GM12878 (cell line): ENCODE measurements around the gene PRKACG. TPM values are rescaled to one million over a fixed set of nuclear protein-coding genes. Genes with fewer than 3 reads are reported as not detected.

ENCODE experiments used
- BACH1 ChIP-seq: fragments of 450-650 bp; IDR thresholded peaks from 2 replicates; pipeline ENCODE4 v1.6.1; 2017; ENCODE audit warnings: mild to moderate bottlenecking, borderline replicate concordance
- CBFB ChIP-seq: IDR thresholded peaks from 2 replicates; pipeline ENCODE4 v1.6.1; 2016; ENCODE audit warnings: antibody characterized with exemption, low read depth
- CBX3 ChIP-seq: fragments of 200-600 bp; sonication (generic); IDR thresholded peaks from 2 replicates; pipeline ENCODE4 v1.6.1; 2016; ENCODE audit warnings: low read depth, borderline replicate concordance
- CREM ChIP-seq: IDR thresholded peaks from 2 replicates; pipeline ENCODE4 v1.6.1; 2014; ENCODE audit warnings: antibody characterized with exemption, low read depth
- E4F1 ChIP-seq: fragments of 450-650 bp; IDR thresholded peaks from 2 replicates; pipeline ENCODE4 v1.6.1; 2018; ENCODE audit warnings: borderline replicate concordance, mild to moderate bottlenecking; ENCODE audit not compliant: partially characterized antibody
- ESRRA ChIP-seq: IDR thresholded peaks from 2 replicates; pipeline ENCODE4 v1.6.1; 2012; ENCODE audit warnings: mild to moderate bottlenecking, low read length, improper control_type of control experiment
- FOS ChIP-seq: IDR thresholded peaks from 3 replicates; pipeline ENCODE4 v1.6.1; 2011; ENCODE audit warnings: borderline replicate concordance; ENCODE audit not compliant: insufficient read length; ENCODE audit errors: extremely low read depth
- FOXM1 ChIP-seq: IDR thresholded peaks from 2 replicates; pipeline ENCODE4 v1.6.1; 2012; ENCODE audit warnings: low read depth, mild to moderate bottlenecking, inconsistent platforms, low read length, moderate library complexity
- MTA2 ChIP-seq: fragments of 450-650 bp; IDR thresholded peaks from 2 replicates; pipeline ENCODE4 v1.6.1; 2016; ENCODE audit warnings: low read depth, mild to moderate bottlenecking, moderate library complexity
- POLR2A ChIP-seq: IDR thresholded peaks from 2 replicates; pipeline ENCODE4 v1.6.1; 2011; ENCODE audit warnings: low read depth, mild to moderate bottlenecking, low read length
- POLR2AphosphoS2 ChIP-seq: IDR thresholded peaks from 2 replicates; pipeline ENCODE4 v1.6.1; 2011; ENCODE audit warnings: low read depth, mild to moderate bottlenecking, low read length, improper control_type of control experiment, moderate library complexity
- RB1 ChIP-seq: fragments of 450-650 bp; formaldehyde crosslinking; IDR thresholded peaks from 2 replicates; pipeline ENCODE4 v1.6.1; 2017; ENCODE audit warnings: mild to moderate bottlenecking, borderline replicate concordance
- RFX5 ChIP-seq: IDR thresholded peaks from 2 replicates; pipeline ENCODE4 v1.6.1; 2011; ENCODE audit warnings: low read depth, low read length, improper control_type of control experiment
- SUZ12 ChIP-seq: fragments of 200-600 bp; sonication (generic); IDR thresholded peaks from one replicate; pipeline ENCODE4 v1.6.1; 2018; ENCODE audit warnings: antibody characterized with exemption, mild to moderate bottlenecking; ENCODE audit not compliant: unreplicated experiment
- TBL1XR1 ChIP-seq: IDR thresholded peaks from 2 replicates; pipeline ENCODE4 v1.6.1; 2012; ENCODE audit warnings: low read depth, low read length, improper control_type of control experiment
- ZBTB33 ChIP-seq: fragments of 450-650 bp; IDR thresholded peaks from 2 replicates; pipeline ENCODE4 v1.6.1; 2017; ENCODE audit warnings: mild to moderate bottlenecking
- ZBTB40 ChIP-seq: fragments of 450-650 bp; IDR thresholded peaks from 2 replicates; pipeline ENCODE4 v1.6.1; 2016; ENCODE audit warnings: mild to moderate bottlenecking, moderate library complexity, borderline replicate concordance
- ZNF207 ChIP-seq: fragments of 450-650 bp; IDR thresholded peaks from 2 replicates; pipeline ENCODE4 v1.6.1; 2014; ENCODE audit warnings: antibody characterized with exemption, mild to moderate bottlenecking, borderline replicate concordance
- ZNF24 ChIP-seq: fragments of 450-650 bp; IDR thresholded peaks from 2 replicates; pipeline ENCODE4 v1.6.1; 2017; ENCODE audit warnings: antibody characterized with exemption, mild to moderate bottlenecking
- polyA plus RNA-seq, 11 experiments: library from polyadenylated mRNA; depleted of rRNA in 4 of 11; unstranded in 6 of 11; stranded (reverse) in 5 of 11; fragments of >200 nt; fragmentation: Nextera tagmentation in 4 of 11; fragmentation: Illumina TruSeq in 1 of 11; extraction: Ambion mirVana in 4 of 11; extraction: Trizol in 1 of 11; gene quantifications; 1 replicate in 1 of 11; 2 replicates in 10 of 11; pipeline versions ENCODE4 v1.2.1 to v1.2.3, GENCODE V29; 2011 to 2016; ENCODE audit warnings: inconsistent platforms in 2 of 11, missing spikeins in 2 of 11, low read depth in 1 of 11
- total RNA-seq, 4 experiments: library from RNA; depleted of rRNA in 3 of 4; stranded (reverse); fragments of >200 nt in 3 of 4; fragmentation: Illumina TruSeq in 1 of 4; extraction: Trizol in 1 of 4; gene quantifications; 2 replicates each; pipeline versions ENCODE4 v1.2.1 to v1.2.3, GENCODE V29; 2013 to 2021

The PRKACG gene
- total and polyA plus RNA-seq, 10 of the 15 experiments (the other 5 are each of a cell fraction or from before 2014, with no cell fraction given), result not detected

GRCh38 chr9:69035438-69036308 is 21.8 kb upstream of the PRKACG start, which contains the start of gene FXN (continued):
- TF ChIP-seq ZBTB33 (no peak), MTA2 (no peak), ZBTB40 (no peak), ZNF207 (0 out of 2 replicates have a peak, but pooled peaks have one; percentile 82), POLR2A (peak; percentile 84), BACH1 (peak; percentile 81; the same call in 1 of the 2 replicates), E4F1 (no peak), CBX3 (no peak), CBFB (peak; percentile 50; the same call in 1 of the 2 replicates), ZNF24 (peak; percentile 64; the same call in 1 of the 2 replicates), ESRRA (peak; percentile 88; the same call in 1 of the 2 replicates), CREM (no peak), RFX5 (no peak), SUZ12 (no peak), RB1 (peak; percentile 84; the same call in 1 of the 2 replicates), TBL1XR1 (no peak), POLR2AphosphoS2 (no peak), FOS (no peak), FOXM1 (no peak)
